Tibial nerve (tissue), 4 donors: ENCODE measurements around the gene LRFN3. TPM values are rescaled to one million over a fixed set of nuclear protein-coding genes. Genes with fewer than 3 reads are reported as not detected.

Source experiments
- DNase-seq, 2 donors: peaks; one replicate each; pipeline ENCODE4 v3.0.0-alpha.2; 2019; ENCODE audit warnings: low spot score in 2 of 2
- H3K27ac ChIP-seq, 4 donors: fragments of 200-600 bp; sonication (generic) in 3 of 4; one replicate each; pipeline ENCODE4 v1.5.1; 2017 to 2019; ENCODE audit warnings: mild to moderate bottlenecking in 1 of 4
- H3K27me3 ChIP-seq, 2 donors: fragments of 200-600 bp; sonication (generic) in 1 of 2; one replicate each; pipeline versions ENCODE4 v1.5.1 to v1.6.0; 2017 to 2019
- H3K36me3 ChIP-seq, 3 donors: fragments of 200-600 bp; sonication (generic); one replicate each; pipeline ENCODE4 v1.5.1; 2018 to 2019
- H3K4me1 ChIP-seq, 4 donors: fragments of 200-600 bp; sonication (generic) in 3 of 4; one replicate each; pipeline ENCODE4 v1.5.1; 2017 to 2019
- H3K4me3 ChIP-seq, 4 donors: fragments of 200-600 bp; sonication (generic) in 3 of 4; one replicate each; pipeline ENCODE4 v1.5.1; 2017 to 2019; ENCODE audit warnings: mild to moderate bottlenecking in 1 of 4, moderate library complexity in 1 of 4
- H3K9me3 ChIP-seq, 4 donors: fragments of 200-600 bp; sonication (generic) in 3 of 4; one replicate each; pipeline ENCODE4 v1.5.1; 2017 to 2019
- CTCF ChIP-seq, 5 experiments: fragments of 200-600 bp in 3 of 5; fragments of 450-650 bp in 2 of 5; sonication (generic) in 3 of 5; IDR thresholded peaks; one replicate each; pipeline ENCODE4 v1.5.1; 2016 to 2019; ENCODE audit warnings: antibody characterized with exemption in 5 of 5, mild to moderate bottlenecking in 3 of 5, moderate library complexity in 2 of 5
- EP300 ChIP-seq, 2 donors: sonication (generic); formaldehyde crosslinking; IDR thresholded peaks; one replicate each; pipeline ENCODE4 v1.6.1; 2017; ENCODE audit warnings: antibody characterized with exemption in 2 of 2, mild to moderate bottlenecking in 1 of 2
- POLR2A ChIP-seq, 2 donors: fragments of 450-650 bp; IDR thresholded peaks; one replicate each; pipeline ENCODE4 v1.6.1; 2017; ENCODE audit warnings: antibody characterized with exemption in 2 of 2, mild to moderate bottlenecking in 2 of 2, moderate library complexity in 2 of 2
- WGBS, 2 donors: methylation state at CpG; one replicate each; pipeline ENCODE4 v1.1.5; 2018; 5-methylcytosine and 5-hydroxymethylcytosine counted together
- total RNA-seq, 4 donors: library from RNA; depleted of rRNA; stranded (reverse); fragments of >200 nt; gene quantifications; one replicate each; pipeline ENCODE4 v1.1.0, GENCODE V29; 2016

LRFN3 gene
- total RNA-seq, 4 donors from 2014 or later = 5.0 to 20.4 (median 8.6) TPM

- Histone ChIP-seq H3K4me1 (peaks cover 0 to 41% (median 22%) of the 10 kb centered on the region in 4 donors), H3K27ac (peak overlapping the region; percentile 83 to 94 (median 92)), H3K27me3 (peaks cover 0 to 3% of the 10 kb centered on the region in 2 donors), H3K9me3 (no peaks in the 10 kb centered on the region), H3K36me3 (peaks cover 0 to 50% (median 19%) of the 10 kb centered on the region in 3 donors), H3K4me3 (peak overlapping the region; percentile 72 to 82 (median 78))
- 84 to 88% methylated on average over 11 to 13 of the region's 13 CpGs for WGBS, 2 donors
- TF ChIP-seq EP300 (IDR thresholded peaks at IDR 0.05) (no peak), CTCF (IDR thresholded peaks at IDR 0.05) (no peak), POLR2A (IDR thresholded peaks at IDR 0.05) (no peak)
- DNase-seq = no peak
Measured at GRCh38 chr19:35897706-35898451, 38.3 kb upstream of the LRFN3 start.

- TF ChIP-seq EP300 (IDR thresholded peaks at IDR 0.05) (no peak), CTCF (IDR thresholded peaks at IDR 0.05) (no peak), POLR2A (IDR thresholded peaks at IDR 0.05) (no peak)
- H3K9me3 ChIP-seq = no peaks in the 10 kb centered on the region
- DNase-seq = no peak
- peaks cover 0 to 46% (median 27%) of the 10 kb centered on the region in 4 donors for H3K4me1 ChIP-seq
- 9 to 16% methylated on average over 10 to 16 of the region's 17 CpGs for WGBS, 2 donors
- peaks cover 0 to 3% of the 10 kb centered on the region in 2 donors for H3K27me3 ChIP-seq
- peak overlapping the region; percentile 72 to 82 (median 78) for H3K4me3 ChIP-seq
- H3K27ac ChIP-seq = peak overlapping the region; percentile 83 to 94 (median 92)
- peaks cover 0 to 44% (median 19%) of the 10 kb centered on the region in 3 donors for H3K36me3 ChIP-seq
Measured at GRCh38 chr19:35898499-35898809, 37.7 kb upstream of the LRFN3 start.

- Histone ChIP-seq H3K4me1 (peaks cover 0 to 57% (median 33%) of the 10 kb centered on the region in 4 donors), H3K27ac (peak overlapping the region; percentile 83 to 94 (median 92)), H3K36me3 (peaks cover 0 to 32% (median 19%) of the 10 kb centered on the region in 3 donors), H3K27me3 (peaks cover 0 to 3% of the 10 kb centered on the region in 2 donors), H3K9me3 (no peaks in the 10 kb centered on the region), H3K4me3 (peak overlapping the region; percentile 72 to 82 (median 78))
- peak in 1 of 5 experiments; percentile 13 for TF ChIP-seq CTCF (IDR thresholded peaks at IDR 0.05)
- peak; percentile 40 to 41 for TF ChIP-seq POLR2A (IDR thresholded peaks at IDR 0.05)
- TF ChIP-seq EP300 (IDR thresholded peaks at IDR 0.05) = peak; percentile 39 to 81
- DNase-seq = peak; percentile 57 to 65
- WGBS, 2 donors = 0% methylated on average over 16 to 29 of the region's 43 CpGs
Measured at GRCh38 chr19:35899547-35900214, 36.5 kb upstream of the LRFN3 start.

- H3K4me3 ChIP-seq = peak overlapping the region; percentile 72 to 82 (median 78)
Measured at GRCh38 chr19:35901055-35901644, 35.0 kb upstream of the LRFN3 start.

More at GRCh38 chr19:35901055-35901644, 35.0 kb upstream of the LRFN3 start:
- Histone ChIP-seq H3K36me3 (peaks cover 0 to 17% (median 7%) of the 10 kb centered on the region in 3 donors), H3K27me3 (peaks cover 0 to 3% of the 10 kb centered on the region in 2 donors), H3K27ac (peak overlapping the region; percentile 83 to 94 (median 92)), H3K4me1 (peaks cover 0 to 61% (median 33%) of the 10 kb centered on the region in 4 donors), H3K9me3 (no peaks in the 10 kb centered on the region)
- 43 to 49% methylated on average over 2 of the region's 2 CpGs for WGBS, 2 donors
- no peak for DNase-seq
- no peak for TF ChIP-seq CTCF (IDR thresholded peaks at IDR 0.05)
- no peak for TF ChIP-seq POLR2A (IDR thresholded peaks at IDR 0.05)
- TF ChIP-seq EP300 (IDR thresholded peaks at IDR 0.05) = no peak
